Body of pancreas (tissue), 4 donors: Measurements from ENCODE around the gene CSTPP1. TPM values are rescaled to one million over a fixed set of nuclear protein-coding genes. Genes with fewer than 3 reads are reported as not detected.

Source experiments
- ATAC-seq: fragments of 150-250 bp; one replicate; pipeline ENCODE4 v1.9.1; 2016
- DNase-seq, 4 donors: peaks; one replicate each; pipeline ENCODE4 v3.0.0-alpha.2; 2019
- H3K27ac ChIP-seq, 4 donors: fragments of 200-600 bp; sonication (generic); 1 replicate in 3 of 4; 2 replicates in 1 of 4; pipeline versions ENCODE4 v1.5.1 to v1.6.1; 2016 to 2019; ENCODE audit warnings: mild to moderate bottlenecking in 1 of 4, mixed read lengths in 1 of 4, moderate library complexity in 1 of 4
- H3K27me3 ChIP-seq, 2 donors: fragments of 200-600 bp; sonication (generic); one replicate each; pipeline ENCODE4 v1.6.0; 2016; ENCODE audit warnings: mild to moderate bottlenecking in 1 of 2
- H3K36me3 ChIP-seq, 2 donors: fragments of 200-600 bp; sonication (generic); replicated peaks in 1 of 2; 2 replicates each; pipeline ENCODE4 v1.5.1; 2016; ENCODE audit warnings: low read depth in 2 of 2; ENCODE audit not compliant: insufficient read depth in 1 of 2
- H3K4me1 ChIP-seq: fragments of 200-600 bp; sonication (generic); one replicate; pipeline ENCODE4 v1.6.0; 2016
- H3K4me3 ChIP-seq, 2 donors: fragments of 200-600 bp; sonication (generic); 1 replicate in 1 of 2; 2 replicates in 1 of 2; pipeline ENCODE4 v1.5.1; 2016 to 2019
- H3K9me3 ChIP-seq, 3 donors: fragments of 200-600 bp; sonication (generic); 1 replicate in 2 of 3; 2 replicates in 1 of 3; pipeline ENCODE4 v1.5.1; 2016
- POLR2A ChIP-seq, 3 donors: fragments of 450-650 bp; IDR thresholded peaks; one replicate each; pipeline ENCODE4 v1.6.1; 2016; ENCODE audit warnings: antibody characterized with exemption in 3 of 3, mild to moderate bottlenecking in 2 of 3
- WGBS, 2 donors: methylation state at CpG; one replicate each; pipeline ENCODE4 v1.1.5; 2017; 5-methylcytosine and 5-hydroxymethylcytosine counted together
- intact Hi-C: fragments of 100-400 bp; cut with DNase I; formaldehyde crosslinking; loops from one replicate; pipeline ENCODE4 v1.15.1; 2023
- total RNA-seq, 2 donors: library from RNA; depleted of rRNA; stranded (reverse); fragments of >200 nt; gene quantifications; one replicate each; pipeline ENCODE4 v1.1.0, GENCODE V29; 2016
- TF ChIP-seq, protein P1 (sequence below), 7 experiments: fragments of 450-650 bp in 4 of 7; fragments of 200-600 bp in 3 of 7; sonication (generic) in 3 of 7; IDR thresholded peaks; one replicate each; pipeline ENCODE4 v1.5.1; 2016 to 2019; ENCODE audit warnings: antibody characterized with exemption in 7 of 7

CSTPP1 gene
- total RNA-seq, 2 donors from 2014 or later = 11.2 to 13.2 TPM

DNA sequence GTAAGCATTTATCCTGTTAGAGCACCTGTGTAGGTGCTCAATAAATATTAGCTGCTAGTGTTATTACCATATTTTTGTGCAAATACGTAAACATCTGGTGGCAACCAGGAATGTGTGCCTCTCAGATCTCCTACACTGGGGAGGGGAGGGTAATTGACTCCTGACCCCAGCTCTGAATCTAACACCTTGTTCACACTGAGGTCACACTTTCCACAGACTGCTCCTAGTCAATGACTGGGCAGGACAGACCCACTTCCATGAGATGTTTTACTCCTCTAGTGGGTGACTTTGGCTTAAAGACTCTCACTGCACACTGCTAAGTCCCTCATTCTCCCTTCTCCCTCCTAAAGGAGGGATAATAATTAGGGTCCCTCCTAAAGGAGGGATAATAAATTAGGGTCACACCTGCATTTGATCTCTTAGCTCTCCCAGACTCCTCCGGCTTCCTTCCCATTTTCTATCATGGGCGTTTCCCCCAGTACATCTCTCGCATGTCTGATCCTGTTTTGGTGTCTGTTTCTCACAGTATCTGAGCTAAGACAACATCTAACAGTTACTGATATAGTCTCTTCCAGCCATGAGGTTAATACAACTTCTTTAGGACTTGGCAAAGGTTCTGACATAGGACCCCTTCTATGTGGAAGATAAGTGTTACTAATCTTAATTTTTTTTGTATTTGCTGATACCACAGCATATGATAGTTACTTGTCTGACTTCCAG is 8.0 kb downstream of the CSTPP1 start:
- H3K27ac ChIP-seq = no peak overlapping the region
- 80 to 81% methylated on average over 4 of the region's 4 CpGs for WGBS, 2 donors
- no peak for DNase-seq
- no peaks in the 10 kb centered on the region for H3K9me3 ChIP-seq
- no peak for ATAC-seq
- H3K4me3 ChIP-seq = no peak overlapping the region
- peaks cover 29% of the 10 kb centered on the region for H3K4me1 ChIP-seq
- H3K27me3 ChIP-seq = no peaks in the 10 kb centered on the region
- intact Hi-C loops = no loop called here
- no peaks in the 10 kb centered on the region for H3K36me3 ChIP-seq
- TF ChIP-seq POLR2A (IDR thresholded peaks at IDR 0.05) = no peak
- TF ChIP-seq, protein P1, sequence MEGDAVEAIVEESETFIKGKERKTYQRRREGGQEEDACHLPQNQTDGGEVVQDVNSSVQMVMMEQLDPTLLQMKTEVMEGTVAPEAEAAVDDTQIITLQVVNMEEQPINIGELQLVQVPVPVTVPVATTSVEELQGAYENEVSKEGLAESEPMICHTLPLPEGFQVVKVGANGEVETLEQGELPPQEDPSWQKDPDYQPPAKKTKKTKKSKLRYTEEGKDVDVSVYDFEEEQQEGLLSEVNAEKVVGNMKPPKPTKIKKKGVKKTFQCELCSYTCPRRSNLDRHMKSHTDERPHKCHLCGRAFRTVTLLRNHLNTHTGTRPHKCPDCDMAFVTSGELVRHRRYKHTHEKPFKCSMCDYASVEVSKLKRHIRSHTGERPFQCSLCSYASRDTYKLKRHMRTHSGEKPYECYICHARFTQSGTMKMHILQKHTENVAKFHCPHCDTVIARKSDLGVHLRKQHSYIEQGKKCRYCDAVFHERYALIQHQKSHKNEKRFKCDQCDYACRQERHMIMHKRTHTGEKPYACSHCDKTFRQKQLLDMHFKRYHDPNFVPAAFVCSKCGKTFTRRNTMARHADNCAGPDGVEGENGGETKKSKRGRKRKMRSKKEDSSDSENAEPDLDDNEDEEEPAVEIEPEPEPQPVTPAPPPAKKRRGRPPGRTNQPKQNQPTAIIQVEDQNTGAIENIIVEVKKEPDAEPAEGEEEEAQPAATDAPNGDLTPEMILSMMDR (IDR thresholded peaks at IDR 0.05) = no peak

DNA sequence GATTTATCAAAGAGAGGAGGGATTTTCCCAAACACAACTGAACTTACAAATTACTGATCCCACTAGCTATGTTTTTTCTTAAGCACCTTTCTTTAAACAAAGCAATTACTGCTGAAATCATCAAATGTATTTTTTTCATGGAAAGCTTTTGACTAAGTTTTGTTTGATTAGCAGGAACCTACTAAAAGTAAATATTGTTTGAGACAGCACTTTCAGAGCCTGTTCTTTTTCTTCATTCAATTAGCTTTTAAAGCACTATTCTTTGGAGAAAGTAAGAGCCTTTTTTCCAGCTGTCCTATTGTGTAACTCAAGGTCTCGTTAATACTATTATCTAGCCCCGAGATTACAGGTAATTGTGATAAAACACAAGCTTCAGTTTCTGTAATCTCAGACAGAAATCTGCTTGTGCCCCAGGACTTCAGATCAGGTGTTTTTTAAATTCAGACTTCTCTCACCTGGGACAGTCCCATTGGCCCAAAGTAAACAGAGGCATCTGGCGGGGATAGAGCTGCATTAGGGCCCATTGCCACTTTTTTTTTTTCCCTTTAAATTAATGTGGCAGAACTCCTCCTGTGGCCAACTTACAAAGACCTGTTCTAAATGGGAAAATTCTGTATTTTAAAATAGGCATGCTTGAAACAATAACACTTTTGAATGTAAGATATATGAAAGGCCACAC is 11.0 kb downstream of the CSTPP1 start:
- no peak for TF ChIP-seq POLR2A (IDR thresholded peaks at IDR 0.05)
- TF ChIP-seq, protein P1 (IDR thresholded peaks at IDR 0.05) = no peak
- WGBS, 2 donors = 8 to 12% methylated on average over 3 of the region's 3 CpGs
- Histone ChIP-seq H3K9me3 (no peaks in the 10 kb centered on the region), H3K27ac (peak overlapping the region; percentile 54 to 74 (median 62)), H3K4me1 (peaks cover 42% of the 10 kb centered on the region), H3K27me3 (no peaks in the 10 kb centered on the region), H3K4me3 (no peak overlapping the region), H3K36me3 (no peaks in the 10 kb centered on the region)
- ATAC-seq = peak; percentile 67
- DNase-seq = peak in 3 of 4 donors; percentile 14 to 28 (median 15)
- intact Hi-C loops = no loop called here

DNA sequence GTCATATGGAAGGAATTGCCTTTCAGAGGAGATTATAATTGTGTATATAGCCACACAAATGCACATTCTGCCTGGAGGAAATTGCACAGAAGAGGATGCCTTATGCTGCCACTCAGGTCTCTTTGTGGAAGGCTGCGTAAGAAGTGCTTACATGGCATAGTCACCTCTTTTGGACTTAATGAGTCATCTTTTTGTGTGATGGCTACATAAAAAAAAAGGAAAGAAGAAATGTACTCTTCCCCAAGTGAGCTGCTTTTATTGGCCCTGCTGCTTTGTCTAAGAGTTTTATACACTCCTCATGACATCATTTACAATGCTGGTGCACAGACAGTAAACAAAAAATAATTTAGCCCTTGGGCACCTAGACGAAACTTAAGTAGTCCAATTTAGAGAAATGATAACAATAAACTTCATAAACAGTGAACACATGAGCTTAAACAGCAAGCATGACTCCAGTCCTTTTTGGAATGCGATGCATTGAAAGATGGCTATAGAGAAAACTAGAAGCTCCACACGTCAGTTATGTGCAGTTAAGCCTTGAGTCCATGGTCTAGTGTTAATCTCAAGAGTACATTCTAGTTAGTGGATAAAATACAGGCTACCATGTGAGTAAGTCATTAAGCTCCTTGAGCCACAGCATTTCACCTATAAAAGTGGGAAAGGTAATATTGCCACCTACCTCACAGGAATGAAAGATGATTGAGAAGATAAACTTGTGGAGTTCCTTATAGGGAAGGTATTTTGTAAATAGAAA is 12.0 kb downstream of the CSTPP1 start:
- peak overlapping the region; percentile 54 to 74 (median 62) for H3K27ac ChIP-seq
- H3K9me3 ChIP-seq = no peaks in the 10 kb centered on the region
- WGBS, 2 donors = 63 to 68% methylated on average over 4 of the region's 4 CpGs
- H3K4me3 ChIP-seq = no peak overlapping the region
- DNase-seq (no peak), ATAC-seq (peak; percentile 62)
- no peaks in the 10 kb centered on the region for H3K27me3 ChIP-seq
- intact Hi-C loops = no loop called here
- peaks cover 42% of the 10 kb centered on the region for H3K4me1 ChIP-seq
- H3K36me3 ChIP-seq = no peaks in the 10 kb centered on the region
- TF ChIP-seq, protein P1 (IDR thresholded peaks at IDR 0.05) = no peak
- TF ChIP-seq POLR2A (IDR thresholded peaks at IDR 0.05) = no peak

DNA sequence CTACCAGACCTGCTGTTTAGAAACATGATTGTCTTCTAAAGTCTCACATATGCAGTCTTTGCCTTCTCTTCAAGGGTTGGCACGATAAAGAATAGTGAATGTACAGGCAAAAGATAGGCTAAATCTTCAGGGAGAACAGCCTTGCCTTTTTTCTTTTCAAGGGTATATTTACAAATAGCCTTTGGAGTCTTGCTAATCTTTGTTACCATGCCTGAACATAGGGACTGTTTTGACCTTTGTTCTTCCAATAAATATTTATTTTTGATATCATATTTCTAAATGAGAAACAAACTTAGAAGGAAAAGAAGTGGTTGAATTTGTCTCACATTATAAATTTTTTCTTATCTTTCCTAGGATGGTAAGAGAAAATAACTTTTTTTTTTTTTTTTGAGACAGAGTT is 12.7 kb downstream of the CSTPP1 start:
- Histone ChIP-seq H3K27me3 (no peaks in the 10 kb centered on the region), H3K36me3 (no peaks in the 10 kb centered on the region), H3K4me3 (no peak overlapping the region), H3K4me1 (peaks cover 42% of the 10 kb centered on the region), H3K9me3 (no peaks in the 10 kb centered on the region), H3K27ac (peak overlapping the region in 3 of 4 donors; percentile 54 to 74 (median 67))
- TF ChIP-seq, protein P1 (IDR thresholded peaks at IDR 0.05) = no peak
- TF ChIP-seq POLR2A (IDR thresholded peaks at IDR 0.05) = no peak
- DNase-seq (no peak), ATAC-seq (peak; percentile 29)
- WGBS, 2 donors = 41 to 45% methylated on average over 1 of the region's 1 CpG
- intact Hi-C loops = no loop called here
